GM12878 (cell line): ENCODE measurements around the gene BBS9. TPM values are rescaled to one million over a fixed set of nuclear protein-coding genes. Genes with fewer than 3 reads are reported as not detected.

Source experiments
- ATAC-seq: fragments of 200-7000 bp; cut with Tn5 transposase; 3 replicates; pipeline ENCODE4 v1.9.1; 2020; ENCODE audit warnings: mild to moderate bottlenecking, moderate library complexity
- BruUV-seq: library from RNA; stranded (reverse); fragments of 400-500 nt; replicated peaks from 2 replicates; lab custom pipeline; 2021; lab: Mats Ljungman, UMichigan
- CTCF ChIA-PET: fragments of 300-600 bp; sonication (Branson Sonifier 250); formaldehyde crosslinking; extraction: SDS; loops from one replicate; lab custom pipeline; 2021; ENCODE audit warnings: inconsistent platforms; lab: Yijun Ruan, JAX
- POLR2A ChIA-PET: fragments of 350-600 bp; formaldehyde crosslinking; extraction: SDS; loops from one replicate; lab custom pipeline; 2021; ENCODE audit warnings: inconsistent platforms; lab: Charles Lee
- RAD21 ChIA-PET: fragments of 300-600 bp; sonication (Branson Sonifier 250); formaldehyde crosslinking; loops from one replicate; lab custom pipeline; 2023; ENCODE audit warnings: antibody characterized with exemption; ENCODE audit not compliant: unreplicated experiment; lab: Charles Lee
- SMC1A ChIA-PET: fragments of 300-600 bp; sonication (Branson Sonifier 250); formaldehyde crosslinking; loops from one replicate; lab custom pipeline; 2023; ENCODE audit not compliant: unreplicated experiment, uncharacterized antibody; lab: Charles Lee
- DNase-seq: peaks from one replicate; pipeline ENCODE4 v3.0.0-alpha.2; 2011; ENCODE audit warnings: low read depth, low spot score
- FAIRE-seq: peaks from 3 replicates; lab custom pipeline; 2011; peaks lifted over from hg19 to GRCh38; lab: Jason Lieb, UNC
- H2AFZ ChIP-seq: 2 replicates; pipeline ENCODE4 v1.6.0; 2011; ENCODE audit warnings: low read depth, low read length, control low read depth; ENCODE audit not compliant: control insufficient read depth
- H3K27ac ChIP-seq: 2 replicates; pipeline ENCODE4 v1.5.1; 2011; ENCODE audit warnings: control low read depth; ENCODE audit not compliant: control insufficient read depth, insufficient read depth
- H3K27me3 ChIP-seq, 2 experiments: replicated peaks in 1 of 2; 2 replicates each; pipeline versions ENCODE4 v1.6.0 to v1.6.1; 2011; ENCODE audit warnings: low read length in 1 of 2; ENCODE audit not compliant: control insufficient read depth in 2 of 2, insufficient read depth in 2 of 2
- H3K36me3 ChIP-seq, 2 experiments: 2 replicates each; pipeline ENCODE4 v1.5.1; 2011; ENCODE audit warnings: low read length in 1 of 2; ENCODE audit not compliant: control insufficient read depth in 2 of 2, insufficient read depth in 2 of 2
- H3K4me1 ChIP-seq: 2 replicates; pipeline ENCODE4 v1.6.1; 2011; ENCODE audit warnings: mild to moderate bottlenecking, low read length, moderate library complexity, mixed read lengths; ENCODE audit not compliant: control insufficient read depth, insufficient read depth
- H3K4me2 ChIP-seq: 2 replicates; pipeline ENCODE4 v1.6.0; 2011; ENCODE audit warnings: control low read depth; ENCODE audit not compliant: control insufficient read depth, insufficient read depth
- H3K4me3 ChIP-seq: fragments of 200-600 bp; sonication (generic); 2 replicates; pipeline ENCODE4 v1.5.1; 2016
- H3K79me2 ChIP-seq: 2 replicates; pipeline ENCODE4 v1.6.0; 2011; ENCODE audit warnings: low read length; ENCODE audit not compliant: control insufficient read depth, insufficient read depth
- H3K9ac ChIP-seq: 2 replicates; pipeline ENCODE4 v1.8.0; 2011; ENCODE audit warnings: low read length, control low read depth, mixed read lengths; ENCODE audit not compliant: control insufficient read depth, insufficient read depth
- H3K9me3 ChIP-seq: replicated peaks from 3 replicates; pipeline ENCODE4 v1.5.1; 2011; ENCODE audit warnings: mild to moderate bottlenecking, low read length; ENCODE audit not compliant: control insufficient read depth, insufficient read depth
- H4K20me1 ChIP-seq: 2 replicates; pipeline ENCODE4 v1.6.0; 2011; ENCODE audit not compliant: control insufficient read depth, insufficient read depth
- NFYB ChIP-seq: IDR thresholded peaks from 2 replicates; pipeline ENCODE4 v1.6.1; 2011; ENCODE audit warnings: low read depth, mild to moderate bottlenecking, low read length, improper control_type of control experiment, moderate library complexity; ENCODE audit not compliant: insufficient read depth
- RAD21 ChIP-seq: IDR thresholded peaks from 2 replicates; pipeline ENCODE4 v1.6.1; 2011; ENCODE audit warnings: mild to moderate bottlenecking, low read depth, low read length, moderate library complexity; ENCODE audit not compliant: insufficient read depth
- TCF7 ChIP-seq: IDR thresholded peaks from 2 replicates; pipeline ENCODE4 v1.6.1; 2014; ENCODE audit warnings: antibody characterized with exemption, borderline replicate concordance
- WGBS: methylation state at CpG from one replicate; pipeline ENCODE4 v1.1.6; 2016; ENCODE audit warnings: low lambda C conversion rate; ENCODE audit not compliant: insufficient replicate concordance, insufficient coverage; ENCODE audit errors: missing lambda C conversion rate; 5-methylcytosine and 5-hydroxymethylcytosine counted together
- in situ Hi-C: fragments of 300-500 bp; cut with MboI; formaldehyde crosslinking; loops from 9 replicates; pipeline ENCODE4 v1.14.3; 2018; ENCODE audit warnings: mixed read lengths
- intact Hi-C: fragments of 100-400 bp; cut with micrococcal nuclease; formaldehyde crosslinking; loops from one replicate; pipeline ENCODE4 v1.14.2; 2022; ENCODE audit not compliant: unreplicated experiment
- polyA plus RNA-seq, 11 experiments: library from polyadenylated mRNA; depleted of rRNA in 4 of 11; unstranded in 6 of 11; stranded (reverse) in 5 of 11; fragments of >200 nt; fragmentation: Nextera tagmentation in 4 of 11; fragmentation: Illumina TruSeq in 1 of 11; extraction: Ambion mirVana in 4 of 11; extraction: Trizol in 1 of 11; gene quantifications; 1 replicate in 1 of 11; 2 replicates in 10 of 11; pipeline versions ENCODE4 v1.2.1 to v1.2.3, GENCODE V29; 2011 to 2016; ENCODE audit warnings: inconsistent platforms in 2 of 11, missing spikeins in 2 of 11, low read depth in 1 of 11
- total RNA-seq, 4 experiments: library from RNA; depleted of rRNA in 3 of 4; stranded (reverse); fragments of >200 nt in 3 of 4; fragmentation: Illumina TruSeq in 1 of 4; extraction: Trizol in 1 of 4; gene quantifications; 2 replicates each; pipeline versions ENCODE4 v1.2.1 to v1.2.3, GENCODE V29; 2013 to 2021
- TF ChIP-seq, protein P1 (sequence below): fragments of 450-650 bp; IDR thresholded peaks from 2 replicates; pipeline ENCODE4 v1.6.1; 2017; ENCODE audit warnings: antibody characterized with exemption, mild to moderate bottlenecking, moderate library complexity
- TF ChIP-seq, protein P2 (sequence below), 3 experiments: IDR thresholded peaks in 2 of 3; conservative IDR thresholded peaks in 1 of 3; 2 replicates each; pipeline ENCODE4 v1.5.1; 2011; ENCODE audit warnings: low read depth in 3 of 3, low read length in 3 of 3, mild to moderate bottlenecking in 3 of 3, control low read depth in 2 of 3, moderate library complexity in 2 of 3, inconsistent platforms in 1 of 3, mixed read lengths in 1 of 3; ENCODE audit not compliant: control insufficient read depth in 2 of 3, insufficient read depth in 1 of 3; ENCODE audit errors: extremely low read depth in 1 of 3

Gene BBS9
- total and polyA plus RNA-seq, 10 of the 15 experiments (the other 5 are each of a cell fraction or from before 2014, with no cell fraction given): 1.2 to 5.6 (median 2.3) TPM

DNA sequence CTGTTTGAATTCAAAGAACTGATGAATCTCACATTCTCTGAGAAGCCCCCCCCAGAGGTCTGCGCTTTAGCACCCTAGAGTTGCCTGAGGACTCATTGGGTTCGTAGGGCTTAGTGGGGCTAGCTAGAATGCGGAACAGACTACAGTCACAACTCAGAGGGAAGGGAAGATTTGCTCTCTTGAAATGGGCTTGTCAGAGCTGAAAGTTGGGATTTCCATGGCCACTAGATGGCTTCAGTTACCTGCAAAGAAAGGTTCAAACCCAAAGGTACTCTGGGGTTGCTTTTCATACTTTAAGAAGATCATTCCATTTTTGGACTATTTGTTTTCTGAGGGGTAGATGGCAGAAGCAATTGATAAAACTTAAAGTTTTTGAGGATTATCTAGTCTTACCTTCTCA lies 205.0 kb downstream of the BBS9 start:
- no peak overlapping the region for H3K27ac ChIP-seq
- no peak overlapping the region for H3K9ac ChIP-seq

More for the DNA sequence above, 205.0 kb downstream of the BBS9 start:
- WGBS: 60% methylated on average over 3 of the region's 3 CpGs
- DNase-seq: no peak
- ChIA-PET RAD21 (interaction anchor here (1.2 kb wide), 1 partner anchor 88 kb away, joined by 3 read pairs; no protein-coding TSS in a partner anchor), POLR2A (no interaction called here), SMC1A (interaction anchor here (0.7 to 2.2 kb wide), 6 partner anchors 8 to 598 kb away, joined by 3 to 8 read pairs (median 4); no protein-coding TSS in a partner anchor), CTCF (interaction anchor here (1.2 to 3.1 kb wide), 8 partner anchors 9 to 598 kb away, joined by 3 to 20 read pairs (median 4); no protein-coding TSS in a partner anchor)
- intact Hi-C loops (no loop called here), in situ Hi-C loops (no loop called here)
- TF ChIP-seq, protein P1, sequence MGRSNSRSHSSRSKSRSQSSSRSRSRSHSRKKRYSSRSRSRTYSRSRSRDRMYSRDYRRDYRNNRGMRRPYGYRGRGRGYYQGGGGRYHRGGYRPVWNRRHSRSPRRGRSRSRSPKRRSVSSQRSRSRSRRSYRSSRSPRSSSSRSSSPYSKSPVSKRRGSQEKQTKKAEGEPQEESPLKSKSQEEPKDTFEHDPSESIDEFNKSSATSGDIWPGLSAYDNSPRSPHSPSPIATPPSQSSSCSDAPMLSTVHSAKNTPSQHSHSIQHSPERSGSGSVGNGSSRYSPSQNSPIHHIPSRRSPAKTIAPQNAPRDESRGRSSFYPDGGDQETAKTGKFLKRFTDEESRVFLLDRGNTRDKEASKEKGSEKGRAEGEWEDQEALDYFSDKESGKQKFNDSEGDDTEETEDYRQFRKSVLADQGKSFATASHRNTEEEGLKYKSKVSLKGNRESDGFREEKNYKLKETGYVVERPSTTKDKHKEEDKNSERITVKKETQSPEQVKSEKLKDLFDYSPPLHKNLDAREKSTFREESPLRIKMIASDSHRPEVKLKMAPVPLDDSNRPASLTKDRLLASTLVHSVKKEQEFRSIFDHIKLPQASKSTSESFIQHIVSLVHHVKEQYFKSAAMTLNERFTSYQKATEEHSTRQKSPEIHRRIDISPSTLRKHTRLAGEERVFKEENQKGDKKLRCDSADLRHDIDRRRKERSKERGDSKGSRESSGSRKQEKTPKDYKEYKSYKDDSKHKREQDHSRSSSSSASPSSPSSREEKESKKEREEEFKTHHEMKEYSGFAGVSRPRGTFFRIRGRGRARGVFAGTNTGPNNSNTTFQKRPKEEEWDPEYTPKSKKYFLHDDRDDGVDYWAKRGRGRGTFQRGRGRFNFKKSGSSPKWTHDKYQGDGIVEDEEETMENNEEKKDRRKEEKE: no peak
- TF ChIP-seq RAD21 (peak; percentile 57), NFYB (no peak), TCF7 (no peak)
- TF ChIP-seq, protein P2, sequence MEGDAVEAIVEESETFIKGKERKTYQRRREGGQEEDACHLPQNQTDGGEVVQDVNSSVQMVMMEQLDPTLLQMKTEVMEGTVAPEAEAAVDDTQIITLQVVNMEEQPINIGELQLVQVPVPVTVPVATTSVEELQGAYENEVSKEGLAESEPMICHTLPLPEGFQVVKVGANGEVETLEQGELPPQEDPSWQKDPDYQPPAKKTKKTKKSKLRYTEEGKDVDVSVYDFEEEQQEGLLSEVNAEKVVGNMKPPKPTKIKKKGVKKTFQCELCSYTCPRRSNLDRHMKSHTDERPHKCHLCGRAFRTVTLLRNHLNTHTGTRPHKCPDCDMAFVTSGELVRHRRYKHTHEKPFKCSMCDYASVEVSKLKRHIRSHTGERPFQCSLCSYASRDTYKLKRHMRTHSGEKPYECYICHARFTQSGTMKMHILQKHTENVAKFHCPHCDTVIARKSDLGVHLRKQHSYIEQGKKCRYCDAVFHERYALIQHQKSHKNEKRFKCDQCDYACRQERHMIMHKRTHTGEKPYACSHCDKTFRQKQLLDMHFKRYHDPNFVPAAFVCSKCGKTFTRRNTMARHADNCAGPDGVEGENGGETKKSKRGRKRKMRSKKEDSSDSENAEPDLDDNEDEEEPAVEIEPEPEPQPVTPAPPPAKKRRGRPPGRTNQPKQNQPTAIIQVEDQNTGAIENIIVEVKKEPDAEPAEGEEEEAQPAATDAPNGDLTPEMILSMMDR (IDR thresholded peaks at IDR 0.05 in 2 of 3, conservative IDR thresholded peaks at IDR 0.05 in 1 of 3; ENCODE audit: control insufficient read depth in 2 of 3, extremely low read depth in 1 of 3, insufficient read depth in 1 of 3, low read depth in 3 of 3, low read length in 3 of 3): peak; percentile 24 to 49 (median 37); a peak in 5 of 6 replicates
- peak; percentile 46; the same call in 2 of the 3 replicates for ATAC-seq
- H4K20me1 ChIP-seq: no peaks in the 10 kb centered on the region
- no peaks in the 10 kb centered on the region for H3K79me2 ChIP-seq
- H3K9me3 ChIP-seq: no peaks in the 10 kb centered on the region
- FAIRE-seq: no peak
- H3K4me2 ChIP-seq: no peak overlapping the region
- no peak overlapping the region for H3K4me3 ChIP-seq
- H3K36me3 ChIP-seq: no peaks in the 10 kb centered on the region
- no peak overlapping the region for H2AFZ ChIP-seq
- H3K4me1 ChIP-seq: no peaks in the 10 kb centered on the region
- H3K27me3 ChIP-seq: no peaks in the 10 kb centered on the region
- no TSS peak for BruUV-seq
